HepG2 (cell line): ENCODE data around the gene CACNA1I.

Source experiments
- MAZ ChIP-seq, 2 experiments: sonication (generic) in 1 of 2; formaldehyde crosslinking in 1 of 2; IDR thresholded peaks; 2 replicates each; pipeline versions ENCODE4 v1.5.0 to v1.6.1; 2012 to 2020; ENCODE audit warnings: low read depth in 2 of 2, mild to moderate bottlenecking in 2 of 2, borderline replicate concordance in 1 of 2, improper control_type of control experiment in 1 of 2, low read length in 1 of 2, missing genetic modification reagents in 1 of 2, moderate library complexity in 1 of 2
- MTA1 ChIP-seq: sonication (generic); formaldehyde crosslinking; IDR thresholded peaks from 2 replicates; pipeline ENCODE4 v1.4.0; 2020; ENCODE audit warnings: missing genetic modification reagents, mild to moderate bottlenecking, borderline replicate concordance
- PAX8 ChIP-seq: sonication (generic); formaldehyde crosslinking; IDR thresholded peaks from 2 replicates; pipeline ENCODE4 v1.8.0; 2022; ENCODE audit warnings: mild to moderate bottlenecking, missing genetic modification reagents, borderline replicate concordance
- SMC3 ChIP-seq: IDR thresholded peaks from 2 replicates; pipeline ENCODE4 v1.6.1; 2011; ENCODE audit warnings: low read length, improper control_type of control experiment
- SUZ12 ChIP-seq: fragments of 150-350 bp; IDR thresholded peaks from 2 replicates; pipeline ENCODE4 v1.6.1; 2014; ENCODE audit warnings: low read depth, low read length
- TAF1 ChIP-seq: sonication (generic); formaldehyde crosslinking; IDR thresholded peaks from 2 replicates; pipeline ENCODE4 v1.4.0; 2020; ENCODE audit warnings: missing genetic modification reagents
- TF ChIP-seq, protein P1 (sequence below): IDR thresholded peaks from 2 replicates; pipeline ENCODE4 v1.6.1; 2016; ENCODE audit warnings: missing compliant biosample characterization, missing genetic modification reagents, borderline replicate concordance

DNA sequence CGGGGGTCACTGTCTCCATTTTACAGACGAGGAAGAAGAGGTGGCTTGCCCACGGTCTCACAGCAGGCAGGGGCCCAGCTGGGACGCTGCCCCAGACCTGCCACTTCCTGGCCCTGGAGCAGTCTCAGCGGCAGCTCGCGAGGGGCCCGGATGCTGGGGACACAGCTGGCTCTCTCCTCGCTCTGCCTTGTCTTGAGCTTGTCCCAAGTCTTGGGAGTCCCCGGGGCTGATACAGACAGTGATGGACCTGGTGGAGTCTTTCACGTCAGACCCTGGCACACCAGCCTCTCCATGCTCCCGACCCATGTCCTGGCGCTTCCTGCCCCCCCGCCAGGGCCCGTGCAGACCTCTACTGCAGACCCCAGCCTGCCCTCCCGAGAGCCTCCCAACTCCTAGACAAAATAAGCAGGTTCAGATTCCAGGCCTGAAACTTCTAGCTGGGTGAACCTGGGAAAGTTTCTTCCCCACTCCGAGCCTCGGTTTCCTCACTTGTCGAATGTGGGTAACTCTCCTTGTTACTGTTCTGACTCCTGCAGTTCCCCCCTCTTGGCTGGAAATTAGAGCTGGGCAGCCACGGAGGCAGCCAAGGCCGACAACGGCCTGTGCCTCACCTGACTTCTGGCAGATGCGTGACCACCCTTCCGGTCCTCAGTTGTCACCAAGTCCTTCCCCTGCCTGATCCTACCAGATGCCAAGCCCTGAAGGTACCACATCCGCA, 145.4 kb downstream of the CACNA1I start:
- TF ChIP-seq, protein P1, sequence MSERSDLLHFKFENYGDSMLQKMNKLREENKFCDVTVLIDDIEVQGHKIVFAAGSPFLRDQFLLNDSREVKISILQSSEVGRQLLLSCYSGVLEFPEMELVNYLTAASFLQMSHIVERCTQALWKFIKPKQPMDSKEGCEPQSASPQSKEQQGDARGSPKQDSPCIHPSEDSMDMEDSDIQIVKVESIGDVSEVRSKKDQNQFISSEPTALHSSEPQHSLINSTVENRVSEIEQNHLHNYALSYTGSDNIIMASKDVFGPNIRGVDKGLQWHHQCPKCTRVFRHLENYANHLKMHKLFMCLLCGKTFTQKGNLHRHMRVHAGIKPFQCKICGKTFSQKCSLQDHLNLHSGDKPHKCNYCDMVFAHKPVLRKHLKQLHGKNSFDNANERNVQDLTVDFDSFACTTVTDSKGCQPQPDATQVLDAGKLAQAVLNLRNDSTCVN: no peak
- TF ChIP-seq MTA1 (no peak), PAX8 (no peak), TAF1 (CRISPR knock-in tag) (no peak), MAZ (IDR thresholded peaks at IDR 0.05; ENCODE audit: borderline replicate concordance, low read depth, low read length) (no peak), MAZ (CRISPR knock-in tag; IDR thresholded peaks at IDR 0.05; ENCODE audit: low read depth) (no peak), SMC3 (no peak), SUZ12 (no peak)
